Nephron progenitor cell (in vitro differentiated cells): Measurements from ENCODE around the gene CD81.
"Not testable (repeated sequence)": the region's sequence is repeated elsewhere in the genome, so short reads cannot be mapped to it uniquely, and the experiment has no call there.

Experiments used
- DNase-seq: peaks from one replicate; pipeline ENCODE4 v3.0.0; 2021
- H3K27ac Mint-ChIP-seq: 2 replicates; pipeline ENCODE4 v1.8.0; 2021; ENCODE audit warnings: mild to moderate bottlenecking, moderate library complexity, mixed read lengths
- H3K27me3 Mint-ChIP-seq: 2 replicates; pipeline ENCODE4 v1.8.0; 2021; ENCODE audit warnings: mild to moderate bottlenecking, low read depth, mixed read lengths; ENCODE audit not compliant: poor library complexity
- H3K36me3 Mint-ChIP-seq: 2 replicates; pipeline ENCODE4 v1.8.0; 2021; ENCODE audit warnings: low read depth, mixed read lengths
- H3K4me1 Mint-ChIP-seq: 2 replicates; pipeline ENCODE4 v1.8.0; 2021; ENCODE audit warnings: mixed read lengths
- H3K4me3 Mint-ChIP-seq: 2 replicates; pipeline ENCODE4 v1.8.0; 2021; ENCODE audit warnings: mild to moderate bottlenecking, moderate library complexity, mixed read lengths
- H3K9me3 Mint-ChIP-seq: 2 replicates; pipeline ENCODE4 v1.8.0; 2021; ENCODE audit warnings: mild to moderate bottlenecking, moderate library complexity, mixed read lengths
- CTCF ChIP-seq: fragments of 200-600 bp; sonication (generic); IDR thresholded peaks from 2 replicates; pipeline ENCODE4 v1.5.0; 2021; ENCODE audit warnings: antibody characterized with exemption

Gene CD81

GRCh38 chr11:2352420-2352819, 24.7 kb upstream of the CD81 start:
- no peaks in the 10 kb centered on the region for H3K36me3 Mint-ChIP-seq
- H3K27ac Mint-ChIP-seq, result no peak overlapping the region
- H3K9me3 Mint-ChIP-seq, result peaks cover 43% of the 10 kb centered on the region

DNA sequence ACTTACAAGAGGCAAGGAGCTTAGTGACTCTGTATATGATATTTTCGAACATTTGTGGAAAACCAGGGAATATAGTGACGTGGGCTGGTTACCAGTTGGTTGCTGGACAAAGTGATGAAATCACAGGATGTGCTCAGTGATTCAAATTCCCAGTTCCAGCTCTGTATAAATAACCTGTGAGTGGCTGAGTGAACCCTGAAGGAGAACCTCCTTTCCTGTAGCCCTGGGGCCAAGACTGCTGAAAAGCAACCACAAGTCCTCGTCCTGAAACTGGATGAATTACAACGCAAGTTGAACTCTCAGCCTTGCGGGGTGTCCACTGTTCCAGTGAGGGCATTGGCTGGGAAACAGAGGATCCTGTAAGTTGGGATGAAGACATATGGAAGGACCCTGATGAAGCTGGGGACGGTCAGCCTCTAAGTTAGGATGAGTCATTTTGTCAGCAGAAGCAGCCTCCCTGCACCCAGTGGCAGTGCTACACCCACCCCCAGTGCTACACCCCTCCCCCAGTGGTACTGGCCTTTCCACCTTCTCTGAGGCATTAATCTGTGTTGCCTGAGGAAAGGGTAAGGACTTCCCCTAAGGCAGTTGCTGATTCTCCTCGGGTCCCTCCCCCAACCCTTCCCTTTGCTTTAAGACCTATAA, 22.0 kb upstream of the CD81 start:
- no peaks in the 10 kb centered on the region for H3K36me3 Mint-ChIP-seq
- H3K4me1 Mint-ChIP-seq, result no peaks in the 10 kb centered on the region
- peaks cover 23% of the 10 kb centered on the region for H3K9me3 Mint-ChIP-seq
- DNase-seq, result no peak
- H3K27me3 Mint-ChIP-seq, result peaks cover 39% of the 10 kb centered on the region
- H3K4me3 Mint-ChIP-seq, result no peak overlapping the region
- H3K27ac Mint-ChIP-seq, result no peak overlapping the region
- no peak for TF ChIP-seq CTCF

More at GRCh38 chr11:2352420-2352819, 24.7 kb upstream of the CD81 start:
- DNase-seq, result no peak
- Mint-ChIP-seq H3K4me3 (no peak overlapping the region), H3K4me1 (no peaks in the 10 kb centered on the region), H3K27me3 (peaks cover 45% of the 10 kb centered on the region)
- no peak for TF ChIP-seq CTCF

GRCh38 chr11:2357246-2357645, 19.9 kb upstream of the CD81 start:
- no peak overlapping the region for H3K27ac Mint-ChIP-seq
- no peak overlapping the region for H3K4me3 Mint-ChIP-seq
- no peaks in the 10 kb centered on the region for H3K36me3 Mint-ChIP-seq
- no peaks in the 10 kb centered on the region for H3K4me1 Mint-ChIP-seq
- peaks cover 26% of the 10 kb centered on the region for H3K27me3 Mint-ChIP-seq
- H3K9me3 Mint-ChIP-seq, result peaks cover 15% of the 10 kb centered on the region
- no peak for DNase-seq
- TF ChIP-seq CTCF, result no peak

- DNase-seq, H3K4me1 Mint-ChIP-seq, H3K4me3 Mint-ChIP-seq, H3K27ac Mint-ChIP-seq, H3K36me3 Mint-ChIP-seq: not testable (repeated sequence)
- peaks cover 22% of the 10 kb centered on the region for H3K27me3 Mint-ChIP-seq
- H3K9me3 Mint-ChIP-seq, result peaks cover 15% of the 10 kb centered on the region
Observed at GRCh38 chr11:2357651-2358050, 19.5 kb upstream of the CD81 start.

DNA sequence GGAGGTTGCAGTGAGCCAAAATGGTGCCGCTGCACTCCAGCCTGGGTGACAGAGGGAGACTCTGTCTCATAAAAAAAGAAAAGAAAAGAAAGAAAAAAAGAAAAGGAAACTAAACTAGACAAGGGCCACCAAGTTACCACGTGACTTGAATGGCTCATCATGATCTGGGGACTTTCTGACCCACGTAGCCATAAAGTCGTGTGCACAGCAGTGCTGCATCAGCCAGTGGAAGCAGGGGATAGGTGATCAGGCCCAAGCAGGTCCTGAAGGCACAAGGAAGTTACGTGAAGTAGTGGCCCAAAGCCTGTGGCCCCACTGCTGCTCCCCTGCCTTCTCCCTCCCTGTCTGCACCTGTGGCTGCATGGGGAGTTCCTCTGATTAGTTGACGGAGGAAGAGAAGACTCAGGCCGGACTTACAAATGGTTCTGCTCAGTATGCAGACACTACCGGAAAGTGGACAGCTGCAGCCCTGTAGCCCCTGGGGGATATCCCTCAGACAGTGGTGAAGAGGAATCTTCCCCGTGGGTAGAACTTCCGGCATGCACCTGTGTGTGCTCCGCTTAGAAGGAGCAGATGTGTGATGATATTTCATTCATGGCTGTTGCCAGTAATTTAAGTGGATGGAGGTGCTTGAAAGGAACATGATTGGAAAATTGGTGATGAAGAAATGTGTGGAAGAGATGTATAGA, 18.2 kb upstream of the CD81 start:
- H3K4me3 Mint-ChIP-seq, result no peak overlapping the region
- H3K27me3 Mint-ChIP-seq, result peaks cover 26% of the 10 kb centered on the region
- peaks cover 12% of the 10 kb centered on the region for H3K9me3 Mint-ChIP-seq
- no peaks in the 10 kb centered on the region for H3K36me3 Mint-ChIP-seq
- H3K4me1 Mint-ChIP-seq, result no peaks in the 10 kb centered on the region
- DNase-seq, result no peak
- H3K27ac Mint-ChIP-seq, result no peak overlapping the region
- no peak for TF ChIP-seq CTCF

- peaks cover 26% of the 10 kb centered on the region for H3K27me3 Mint-ChIP-seq
- no peaks in the 10 kb centered on the region for H3K36me3 Mint-ChIP-seq
- no peaks in the 10 kb centered on the region for H3K4me1 Mint-ChIP-seq
Observed at GRCh38 chr11:2359557-2359956, 17.6 kb upstream of the CD81 start.

More at GRCh38 chr11:2359557-2359956, 17.6 kb upstream of the CD81 start:
- DNase-seq, result no peak
- Mint-ChIP-seq H3K4me3 (no peak overlapping the region), H3K27ac (no peak overlapping the region), H3K9me3 (peaks cover 12% of the 10 kb centered on the region)
- no peak for TF ChIP-seq CTCF
